Astrocyte of the cerebellum (primary cell): ENCODE results near the gene SPI1.
"Not testable (repeated sequence)": the region's sequence is repeated elsewhere in the genome, so short reads cannot be mapped to it uniquely, and the experiment has no call there.

Experiments
- DNase-seq: peaks from one replicate; pipeline ENCODE4 v3.0.0-alpha.2; 2011; ENCODE audit warnings: low read depth
- H3K4me3 ChIP-seq: 2 replicates; pipeline ENCODE4 v1.5.1; 2011; ENCODE audit warnings: mild to moderate bottlenecking, low read depth, low read length, moderate library complexity
- in situ Hi-C: cut with HindIII; loops from 2 replicates; pipeline ENCODE4 v1.10.0; 2017; ENCODE audit warnings: low sequenced_read_pairs
- TF ChIP-seq, protein P1 (sequence below): IDR thresholded peaks from 2 replicates; pipeline ENCODE4 v1.5.1; 2012; ENCODE audit warnings: low read length, low read depth, moderate library complexity, mild to moderate bottlenecking; ENCODE audit errors: missing control alignments

The SPI1 gene

DNA sequence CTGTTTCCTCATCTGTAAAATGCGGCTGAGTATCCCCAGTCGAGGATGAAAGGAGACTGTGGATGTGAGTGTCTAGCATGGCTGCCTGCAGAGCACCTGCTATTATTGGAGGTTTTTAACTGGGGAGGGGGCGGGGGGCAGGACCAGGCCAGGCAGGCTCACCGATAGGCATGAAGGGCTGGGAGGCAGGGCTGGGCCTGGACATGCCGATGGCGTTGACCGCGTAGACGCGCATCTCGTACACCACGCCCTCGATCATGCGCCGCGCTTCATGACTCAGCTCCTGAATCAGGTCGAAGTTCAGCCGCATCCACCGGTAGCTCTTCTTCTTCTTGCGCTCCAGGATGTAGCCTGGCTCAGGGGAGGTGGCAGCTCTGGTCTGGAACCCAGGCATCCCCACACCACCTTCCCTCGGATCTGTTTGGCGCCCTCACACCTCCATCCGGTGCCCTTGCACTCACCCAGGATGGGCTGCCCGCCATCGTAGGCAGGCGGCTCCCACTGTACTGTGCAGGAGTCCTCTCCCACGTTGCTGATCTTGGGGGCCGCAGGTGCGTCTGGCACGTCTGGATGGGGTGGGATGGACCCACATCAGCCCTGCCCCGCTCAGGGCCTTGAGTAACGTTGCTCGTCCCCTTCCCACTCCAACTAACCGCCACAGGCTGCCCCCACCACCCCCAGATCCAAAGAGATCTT lies 41.0 kb downstream of the SPI1 start:
- no peak for DNase-seq
- in situ Hi-C loops, result no loop called here
- H3K4me3 ChIP-seq, result no peak overlapping the region
- TF ChIP-seq, protein P1, sequence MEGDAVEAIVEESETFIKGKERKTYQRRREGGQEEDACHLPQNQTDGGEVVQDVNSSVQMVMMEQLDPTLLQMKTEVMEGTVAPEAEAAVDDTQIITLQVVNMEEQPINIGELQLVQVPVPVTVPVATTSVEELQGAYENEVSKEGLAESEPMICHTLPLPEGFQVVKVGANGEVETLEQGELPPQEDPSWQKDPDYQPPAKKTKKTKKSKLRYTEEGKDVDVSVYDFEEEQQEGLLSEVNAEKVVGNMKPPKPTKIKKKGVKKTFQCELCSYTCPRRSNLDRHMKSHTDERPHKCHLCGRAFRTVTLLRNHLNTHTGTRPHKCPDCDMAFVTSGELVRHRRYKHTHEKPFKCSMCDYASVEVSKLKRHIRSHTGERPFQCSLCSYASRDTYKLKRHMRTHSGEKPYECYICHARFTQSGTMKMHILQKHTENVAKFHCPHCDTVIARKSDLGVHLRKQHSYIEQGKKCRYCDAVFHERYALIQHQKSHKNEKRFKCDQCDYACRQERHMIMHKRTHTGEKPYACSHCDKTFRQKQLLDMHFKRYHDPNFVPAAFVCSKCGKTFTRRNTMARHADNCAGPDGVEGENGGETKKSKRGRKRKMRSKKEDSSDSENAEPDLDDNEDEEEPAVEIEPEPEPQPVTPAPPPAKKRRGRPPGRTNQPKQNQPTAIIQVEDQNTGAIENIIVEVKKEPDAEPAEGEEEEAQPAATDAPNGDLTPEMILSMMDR, result no peak

DNA sequence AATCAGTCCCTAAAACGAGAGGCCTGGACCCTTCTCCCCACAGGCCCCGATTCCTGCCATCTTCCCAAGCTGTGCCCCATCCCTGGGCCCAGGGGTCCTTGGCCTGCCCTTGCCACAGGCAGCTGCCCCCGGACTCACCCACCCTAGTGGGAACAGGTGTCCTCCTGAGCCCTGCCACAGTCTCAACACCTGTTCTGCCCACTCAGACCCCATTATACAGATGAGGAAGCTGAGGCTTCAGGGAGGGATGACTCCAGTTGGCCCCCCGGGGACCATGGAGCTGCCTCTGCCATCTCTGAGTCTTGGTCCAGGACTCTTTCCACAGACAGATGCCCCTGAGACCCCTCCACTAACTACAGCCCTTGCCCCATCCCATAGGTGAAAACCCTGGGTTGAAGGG lies 41.8 kb downstream of the SPI1 start:
- TF ChIP-seq, protein P1, result no peak
- in situ Hi-C loops, result no loop called here

DNA sequence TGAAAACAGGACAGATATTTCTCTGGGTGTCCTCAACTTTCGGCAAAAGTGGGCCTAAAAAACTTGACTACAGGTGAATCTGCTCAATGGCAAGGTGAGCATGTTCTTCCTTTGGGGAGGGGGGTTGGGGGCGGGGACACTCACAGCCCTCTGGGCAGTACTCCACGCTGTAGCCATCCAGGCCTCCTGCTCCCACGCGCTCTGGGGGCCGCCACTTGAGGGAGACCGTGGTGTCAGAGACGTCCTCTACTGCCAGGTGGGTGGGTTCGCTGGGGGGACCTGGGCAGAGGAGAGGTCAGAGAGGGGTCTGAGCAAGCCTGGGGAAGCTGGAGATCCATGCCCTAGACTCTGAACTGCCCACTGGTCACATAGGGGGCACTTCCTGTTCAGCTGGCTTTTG lies 42.6 kb downstream of the SPI1 start:
- TF ChIP-seq, protein P1, result no peak
- in situ Hi-C loops, result no loop called here
- no peak for DNase-seq
- no peak overlapping the region for H3K4me3 ChIP-seq

More for the DNA sequence above, 41.8 kb downstream of the SPI1 start:
- DNase-seq, result no peak
- no peak overlapping the region for H3K4me3 ChIP-seq

DNA sequence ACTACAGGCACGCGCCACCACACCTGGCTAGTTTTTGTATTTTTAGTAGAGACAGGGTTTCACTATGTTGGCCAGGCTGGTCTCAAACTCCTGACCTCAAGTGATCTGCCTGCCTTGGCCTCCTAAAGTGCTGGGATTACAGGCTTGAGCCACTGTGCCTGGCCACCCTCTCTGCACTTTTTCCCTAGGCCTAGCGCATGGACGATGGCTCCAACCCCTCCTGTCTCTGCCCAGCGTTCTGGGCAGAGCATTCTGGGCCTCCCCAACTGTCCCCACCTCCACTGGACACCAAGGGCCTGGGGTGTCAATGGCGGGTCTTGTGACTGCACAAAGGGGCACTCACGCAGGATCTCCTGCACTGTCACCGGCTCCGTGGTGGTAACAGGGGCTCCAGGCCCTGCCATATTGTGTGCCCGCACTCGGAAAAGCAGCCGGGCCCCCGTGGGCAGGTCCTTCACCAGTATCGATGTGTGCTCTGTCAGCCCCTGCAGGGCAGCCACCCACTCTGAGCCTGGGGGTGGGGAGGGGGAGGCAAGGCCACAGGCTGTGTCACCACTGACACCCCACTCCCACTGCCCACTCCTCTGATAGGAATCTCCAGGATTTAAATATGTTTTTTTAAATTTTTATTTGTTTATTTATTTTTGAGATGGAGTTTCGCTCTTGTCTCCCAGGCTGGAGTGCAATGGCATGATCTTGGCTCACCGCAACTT lies 43.5 kb downstream of the SPI1 start:
- in situ Hi-C loops, result loop anchor here (5.0 kb wide), 1 partner anchor 153 kb away; no protein-coding TSS in a partner anchor
- DNase-seq, H3K4me3 ChIP-seq: not testable (repeated sequence)

DNA sequence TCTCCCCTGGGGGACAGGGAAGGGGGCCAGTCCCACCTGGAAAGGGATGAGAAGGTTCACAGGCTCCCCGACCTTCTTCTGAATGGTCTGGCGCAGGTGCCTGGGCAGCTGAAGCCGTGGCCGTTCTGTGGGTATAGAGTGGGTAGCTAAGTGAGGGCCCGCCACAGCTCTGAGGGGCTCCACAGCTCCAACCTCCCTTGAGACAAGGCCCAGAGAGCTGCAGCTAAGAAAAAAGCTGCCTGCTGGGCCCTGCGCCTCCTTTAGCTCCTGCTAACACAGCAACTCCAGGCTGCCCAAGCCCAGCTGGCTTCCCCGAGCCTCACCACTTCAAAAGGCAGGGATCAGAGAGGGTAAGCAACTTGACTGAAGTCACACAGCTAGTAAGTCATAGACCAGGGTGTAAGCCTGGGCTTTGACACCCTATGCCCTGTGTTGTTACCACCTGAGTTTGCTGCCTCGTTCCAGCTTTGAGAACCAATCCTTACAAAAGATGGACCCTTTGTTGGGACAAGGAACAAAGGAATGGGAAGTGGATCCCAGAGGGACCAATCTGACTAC lies 44.4 kb downstream of the SPI1 start:
- no peak overlapping the region for H3K4me3 ChIP-seq
- TF ChIP-seq, protein P1, result no peak
- in situ Hi-C loops, result loop anchor here (5.0 kb wide), 1 partner anchor 152 kb away; no protein-coding TSS in a partner anchor
- DNase-seq, result no peak

DNA sequence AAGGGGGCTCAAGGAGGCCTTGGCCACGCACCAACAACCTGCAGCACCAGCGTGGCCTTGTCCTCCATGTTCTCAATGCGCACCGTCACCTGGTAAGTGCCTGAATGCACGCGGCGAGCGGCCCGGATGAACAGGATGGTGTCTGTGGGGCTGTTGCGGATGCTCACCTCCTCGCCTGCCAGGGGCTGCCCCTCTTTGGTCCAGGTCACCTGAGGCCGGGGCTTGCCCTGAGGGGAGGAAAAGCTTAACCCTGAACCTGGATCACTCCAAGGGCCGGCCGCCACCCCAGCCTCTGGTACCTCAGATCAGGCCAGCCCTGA lies 44.9 kb downstream of the SPI1 start:
- DNase-seq, result no peak

More for the DNA sequence above, 44.9 kb downstream of the SPI1 start:
- no peak overlapping the region for H3K4me3 ChIP-seq
- in situ Hi-C loops, result loop anchor here (5.0 kb wide), 1 partner anchor 151 kb away; no protein-coding TSS in a partner anchor
- TF ChIP-seq, protein P1, result no peak
